ENCODE data around the gene RANBP9. TPM values are rescaled to one million over a fixed set of nuclear protein-coding genes. Genes with fewer than 3 reads are reported as not detected.

The RANBP9 gene
- total and polyA plus RNA-seq, 2 experiments from 2014 or later, result 24.2 to 36.1 TPM

GRCh38 chr6:13674533-13675190, 37.0 kb downstream of the RANBP9 start:
- Histone ChIP-seq H2AFZ (no peak overlapping the region), H4K20me1 (ENCODE audit: insufficient read depth, poor library complexity, severe bottlenecking) (peaks cover 20% of the 10 kb centered on the region), H3K4me2 (no peak overlapping the region), H3K4me1 (ENCODE audit: insufficient read depth) (peaks cover 15% of the 10 kb centered on the region), H3K9me3 (ENCODE audit: low read depth) (no peaks in the 10 kb centered on the region), H3K27me3 (no peaks in the 10 kb centered on the region), H3K36me3 (replicated peaks; ENCODE audit: insufficient read depth, low read depth) (no peaks in the 10 kb centered on the region), H3K4me3 (no peak overlapping the region), H3K79me2 (peaks cover 100% of the 10 kb centered on the region), H3K27ac (no peak overlapping the region), H3K9me2 (replicated peaks; ENCODE audit: insufficient read depth) (no peaks in the 10 kb centered on the region)
- DNase-seq (ENCODE audit: low spot score), result no peak
- 60% methylated on average over 2 of the region's 2 CpGs for WGBS (ENCODE audit: low lambda C conversion rate, missing lambda C conversion rate)
- TF ChIP-seq EZH2 (IDR thresholded peaks at IDR 0.05; ENCODE audit: borderline replicate concordance) (no peak), CTCF (IDR thresholded peaks at IDR 0.05; ENCODE audit: poor library complexity) (no peak), EZH2phosphoT487 (IDR thresholded peaks at IDR 0.05; ENCODE audit: low read depth, severe bottlenecking, unreplicated experiment) (no peak)

DNA sequence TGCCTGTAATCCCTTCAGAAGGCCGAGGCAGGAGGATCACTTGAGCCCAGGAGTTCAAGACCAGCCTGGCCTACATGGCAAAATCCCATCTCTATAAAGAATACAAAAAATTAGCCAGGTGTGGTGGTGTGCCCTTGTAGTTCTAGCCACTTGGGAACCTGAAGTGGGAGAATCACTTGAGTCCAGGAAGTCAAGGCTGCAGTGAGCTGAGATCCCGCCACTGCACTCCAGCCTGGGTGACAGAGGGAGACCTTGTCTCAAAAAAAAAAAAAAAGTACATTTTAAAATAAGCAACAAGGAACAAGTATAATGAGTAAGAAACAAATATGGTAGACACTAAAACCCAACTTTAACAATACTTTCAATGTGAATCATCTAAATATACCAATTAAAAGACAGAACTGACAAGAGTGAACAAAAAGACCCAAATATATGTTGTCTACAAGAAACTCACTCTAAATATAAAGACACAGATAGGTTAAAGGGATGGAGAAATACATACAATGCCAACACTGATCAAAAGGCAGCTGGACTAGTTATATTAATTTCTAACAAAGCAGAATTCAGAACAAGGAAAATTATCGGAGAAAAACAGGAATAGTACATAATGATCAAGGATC, 37.7 kb downstream of the RANBP9 start:
- TF ChIP-seq EZH2phosphoT487 (IDR thresholded peaks at IDR 0.05; ENCODE audit: low read depth, severe bottlenecking, unreplicated experiment) (no peak), EZH2 (IDR thresholded peaks at IDR 0.05; ENCODE audit: borderline replicate concordance) (no peak), CTCF (IDR thresholded peaks at IDR 0.05; ENCODE audit: poor library complexity) (no peak)
- Histone ChIP-seq H3K4me2 (no peak overlapping the region), H3K27ac (no peak overlapping the region), H3K4me1 (ENCODE audit: insufficient read depth) (peaks cover 14% of the 10 kb centered on the region), H4K20me1 (ENCODE audit: insufficient read depth, poor library complexity, severe bottlenecking) (peaks cover 18% of the 10 kb centered on the region), H3K9me3 (ENCODE audit: low read depth) (no peaks in the 10 kb centered on the region), H3K36me3 (replicated peaks; ENCODE audit: insufficient read depth, low read depth) (no peaks in the 10 kb centered on the region), H2AFZ (no peak overlapping the region), H3K79me2 (peaks cover 100% of the 10 kb centered on the region), H3K9me2 (replicated peaks; ENCODE audit: insufficient read depth) (no peaks in the 10 kb centered on the region), H3K4me3 (no peak overlapping the region), H3K27me3 (no peaks in the 10 kb centered on the region)
- 94% methylated on average over 3 of the region's 3 CpGs for WGBS (ENCODE audit: low lambda C conversion rate, missing lambda C conversion rate)
- DNase-seq (ENCODE audit: low spot score), result no peak

DNA sequence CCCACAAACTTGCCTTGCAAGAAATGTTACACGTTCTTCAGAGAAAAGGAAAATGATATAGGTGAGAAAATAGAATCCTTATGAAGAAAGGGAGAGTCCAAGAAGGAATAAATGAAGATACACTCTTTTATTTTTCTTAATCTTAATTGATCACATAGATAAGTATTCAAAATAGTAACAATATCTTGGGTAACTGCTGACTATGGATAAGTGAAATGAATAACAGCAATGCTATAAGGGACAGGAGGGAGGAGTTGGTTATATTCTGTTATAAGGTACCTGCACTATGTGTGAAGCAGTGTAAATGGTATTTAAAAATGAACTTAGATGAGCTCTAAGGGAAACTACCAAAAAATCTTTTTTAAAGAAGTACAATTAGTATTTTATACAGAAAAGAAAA, 38.3 kb downstream of the RANBP9 start:
- 73% methylated on average over 1 of the region's 1 CpG for WGBS (ENCODE audit: low lambda C conversion rate, missing lambda C conversion rate)
- H3K27me3 ChIP-seq, result no peaks in the 10 kb centered on the region
- H3K4me3 ChIP-seq, result no peak overlapping the region
- peaks cover 13% of the 10 kb centered on the region for H4K20me1 ChIP-seq (ENCODE audit: insufficient read depth, poor library complexity, severe bottlenecking)
- H3K36me3 ChIP-seq (replicated peaks; ENCODE audit: insufficient read depth, low read depth), result no peaks in the 10 kb centered on the region
- TF ChIP-seq EZH2 (IDR thresholded peaks at IDR 0.05; ENCODE audit: borderline replicate concordance) (no peak), EZH2phosphoT487 (IDR thresholded peaks at IDR 0.05; ENCODE audit: low read depth, severe bottlenecking, unreplicated experiment) (no peak), CTCF (IDR thresholded peaks at IDR 0.05; ENCODE audit: poor library complexity) (no peak)
- H3K9me3 ChIP-seq (ENCODE audit: low read depth), result no peaks in the 10 kb centered on the region
- H3K9me2 ChIP-seq (replicated peaks; ENCODE audit: insufficient read depth), result no peaks in the 10 kb centered on the region
- H2AFZ ChIP-seq, result no peak overlapping the region
- DNase-seq (ENCODE audit: low spot score), result no peak
- H3K4me2 ChIP-seq, result no peak overlapping the region
- no peak overlapping the region for H3K27ac ChIP-seq
- peaks cover 100% of the 10 kb centered on the region for H3K79me2 ChIP-seq
- peaks cover 8% of the 10 kb centered on the region for H3K4me1 ChIP-seq (ENCODE audit: insufficient read depth)

All from hepatocyte (in vitro differentiated cells).